ENCODE results near the gene STOML2.

STOML2 gene

DNA sequence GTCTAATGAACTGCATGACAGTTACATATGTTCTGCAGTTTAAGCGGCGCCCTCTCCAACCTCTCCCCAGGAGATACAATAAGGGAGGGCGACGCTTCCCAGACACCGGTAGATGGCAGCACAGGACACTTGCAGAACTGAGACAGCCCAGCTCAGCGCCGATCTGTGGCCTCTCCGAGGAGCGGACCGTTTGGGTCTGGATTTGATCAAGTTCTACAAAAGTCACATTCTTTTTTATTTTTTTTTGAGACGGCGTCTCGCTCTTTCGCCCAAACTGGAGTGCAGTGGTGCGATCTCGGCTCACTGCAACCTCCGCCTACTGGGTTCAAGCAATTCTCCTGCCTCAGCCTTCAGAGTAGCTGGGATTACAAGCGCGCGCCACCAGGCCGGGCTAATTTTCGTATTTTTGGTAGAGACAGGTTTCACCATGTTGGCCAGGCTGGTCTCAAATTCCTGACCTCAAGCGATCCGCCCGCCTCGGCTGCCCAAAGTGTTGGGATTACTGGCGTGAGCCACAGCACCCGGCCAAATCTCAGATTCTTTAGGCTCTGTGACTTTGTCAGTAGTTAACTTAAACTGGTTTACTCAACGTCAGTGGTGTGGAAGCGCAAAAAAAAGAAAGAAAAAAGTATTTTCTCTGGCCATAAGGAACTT, 14.1 kb upstream of the STOML2 start:
- peak overlapping the region; percentile 82 for H3K27ac ChIP-seq
- TF ChIP-seq, protein P1, sequence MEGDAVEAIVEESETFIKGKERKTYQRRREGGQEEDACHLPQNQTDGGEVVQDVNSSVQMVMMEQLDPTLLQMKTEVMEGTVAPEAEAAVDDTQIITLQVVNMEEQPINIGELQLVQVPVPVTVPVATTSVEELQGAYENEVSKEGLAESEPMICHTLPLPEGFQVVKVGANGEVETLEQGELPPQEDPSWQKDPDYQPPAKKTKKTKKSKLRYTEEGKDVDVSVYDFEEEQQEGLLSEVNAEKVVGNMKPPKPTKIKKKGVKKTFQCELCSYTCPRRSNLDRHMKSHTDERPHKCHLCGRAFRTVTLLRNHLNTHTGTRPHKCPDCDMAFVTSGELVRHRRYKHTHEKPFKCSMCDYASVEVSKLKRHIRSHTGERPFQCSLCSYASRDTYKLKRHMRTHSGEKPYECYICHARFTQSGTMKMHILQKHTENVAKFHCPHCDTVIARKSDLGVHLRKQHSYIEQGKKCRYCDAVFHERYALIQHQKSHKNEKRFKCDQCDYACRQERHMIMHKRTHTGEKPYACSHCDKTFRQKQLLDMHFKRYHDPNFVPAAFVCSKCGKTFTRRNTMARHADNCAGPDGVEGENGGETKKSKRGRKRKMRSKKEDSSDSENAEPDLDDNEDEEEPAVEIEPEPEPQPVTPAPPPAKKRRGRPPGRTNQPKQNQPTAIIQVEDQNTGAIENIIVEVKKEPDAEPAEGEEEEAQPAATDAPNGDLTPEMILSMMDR (conservative IDR thresholded peaks at IDR 0.05): peak; percentile 99

DNA sequence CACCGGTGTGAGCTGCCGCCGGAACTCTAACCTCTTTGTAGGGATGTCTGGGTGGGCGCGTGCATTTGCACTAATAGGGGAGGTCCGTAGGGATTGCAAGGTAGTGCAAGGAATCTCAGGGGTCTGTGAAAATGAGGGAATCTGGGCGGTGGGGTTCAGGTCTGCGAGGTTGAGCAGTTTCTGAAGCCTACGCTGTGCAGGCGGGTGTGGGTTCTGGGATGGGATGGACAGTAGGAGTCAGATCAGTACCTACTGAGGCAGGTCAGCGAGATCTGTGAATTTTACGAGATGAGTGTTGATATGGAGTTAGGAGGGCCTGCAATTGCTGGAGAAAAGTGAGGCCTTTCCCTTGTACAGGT, 13.6 kb upstream of the STOML2 start:
- TF ChIP-seq, protein P1 (conservative IDR thresholded peaks at IDR 0.05): no peak
- peak overlapping the region; percentile 82 for H3K27ac ChIP-seq

DNA sequence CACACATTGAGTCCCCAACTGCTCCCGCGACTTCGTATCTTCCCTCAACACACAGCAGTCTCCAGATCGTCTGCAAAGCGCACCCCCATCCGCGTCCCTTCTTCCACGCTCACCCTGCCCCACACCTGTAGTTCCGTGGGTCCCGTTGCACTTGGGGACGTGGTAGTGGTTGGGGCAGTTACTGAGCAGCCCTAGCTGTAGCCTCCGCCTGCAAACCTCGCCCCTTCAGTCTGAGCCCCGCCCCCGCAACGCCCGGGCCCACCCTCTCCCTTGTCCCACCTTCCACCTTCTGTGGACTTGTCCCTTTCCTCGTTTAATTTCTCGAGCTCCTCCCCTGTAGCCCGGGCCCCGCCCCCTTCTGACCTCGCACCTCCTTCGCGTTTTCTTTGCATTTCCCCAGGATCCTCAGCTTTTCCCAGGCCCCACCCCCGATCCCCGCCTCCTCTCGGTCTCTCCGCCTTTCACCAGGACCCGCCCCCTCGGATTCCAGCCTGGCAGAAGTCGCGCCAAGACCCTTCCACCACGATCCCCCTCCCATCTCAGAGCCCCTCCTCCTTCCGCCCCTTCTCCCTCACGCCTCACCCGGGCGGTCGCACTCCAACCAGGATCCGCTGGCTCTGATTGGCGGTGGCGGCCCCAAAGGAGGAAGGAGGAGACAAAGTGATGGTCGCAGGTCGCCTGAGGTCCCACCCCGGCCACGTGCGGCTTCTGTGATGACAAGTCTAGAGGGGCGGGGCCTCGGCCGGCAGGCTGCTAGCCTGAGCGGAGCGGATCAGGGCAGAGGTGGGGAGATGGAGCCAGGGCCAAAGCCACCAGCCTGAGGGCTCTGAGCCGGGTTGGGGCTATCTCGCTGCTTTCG, 13.0 kb upstream of the STOML2 start, which contains the start of gene ATOSB:
TSS of gene ATOSB (minus strand) at position 183 of the 859 bp plus-strand sequence. CDS start 7,588 bp downstream, outside the sequence.
- TF ChIP-seq, protein P1 (conservative IDR thresholded peaks at IDR 0.05): no peak
- peak within 1 kb of the TSS; percentile 82 for H3K27ac ChIP-seq

DNA sequence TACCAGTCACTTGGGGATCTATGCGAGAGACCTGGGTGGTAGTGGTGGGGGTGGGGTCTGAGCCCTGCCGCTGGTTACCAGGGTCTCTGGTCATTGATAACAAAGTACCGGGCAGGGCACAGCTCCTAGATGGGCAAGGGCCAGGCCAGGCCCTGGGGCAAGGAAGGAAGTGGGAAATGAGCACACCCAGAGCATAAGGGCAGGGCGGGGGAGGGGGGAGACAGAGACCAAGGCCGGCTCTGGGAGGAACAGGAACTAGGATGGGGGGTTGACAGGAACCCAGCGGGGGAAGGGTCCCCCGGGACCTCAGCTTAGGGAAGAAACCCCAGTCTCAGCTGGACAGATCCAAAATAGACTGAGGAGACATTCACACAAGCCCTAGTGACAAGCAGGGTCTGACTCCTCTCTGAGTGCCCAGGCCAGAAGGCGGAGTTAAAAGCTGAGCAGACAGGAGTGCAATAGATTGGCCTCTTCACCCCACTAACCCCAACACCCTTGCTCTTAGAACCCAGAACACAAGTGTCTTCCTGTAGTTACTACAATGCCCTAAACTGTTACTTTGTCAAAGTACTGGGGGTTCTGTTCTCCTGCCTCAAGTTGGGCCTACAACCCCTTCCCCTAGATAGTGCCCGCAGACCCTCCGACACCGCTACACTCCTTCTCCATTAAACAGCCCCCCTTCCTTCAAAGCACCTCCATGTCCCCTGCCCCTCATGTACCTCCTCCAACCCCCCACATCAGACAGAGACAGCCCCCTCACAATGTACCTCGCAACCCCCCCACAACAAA, 12.1 kb upstream of the STOML2 start:
- TF ChIP-seq, protein P1 (conservative IDR thresholded peaks at IDR 0.05): no peak
- H3K27ac ChIP-seq: peak overlapping the region; percentile 82

- peak overlapping the region; percentile 82 for H3K27ac ChIP-seq
- TF ChIP-seq, protein P1 (conservative IDR thresholded peaks at IDR 0.05): no peak
Observed at GRCh38 chr9:35114113-35114839, 11.3 kb upstream of the STOML2 start.

DNA sequence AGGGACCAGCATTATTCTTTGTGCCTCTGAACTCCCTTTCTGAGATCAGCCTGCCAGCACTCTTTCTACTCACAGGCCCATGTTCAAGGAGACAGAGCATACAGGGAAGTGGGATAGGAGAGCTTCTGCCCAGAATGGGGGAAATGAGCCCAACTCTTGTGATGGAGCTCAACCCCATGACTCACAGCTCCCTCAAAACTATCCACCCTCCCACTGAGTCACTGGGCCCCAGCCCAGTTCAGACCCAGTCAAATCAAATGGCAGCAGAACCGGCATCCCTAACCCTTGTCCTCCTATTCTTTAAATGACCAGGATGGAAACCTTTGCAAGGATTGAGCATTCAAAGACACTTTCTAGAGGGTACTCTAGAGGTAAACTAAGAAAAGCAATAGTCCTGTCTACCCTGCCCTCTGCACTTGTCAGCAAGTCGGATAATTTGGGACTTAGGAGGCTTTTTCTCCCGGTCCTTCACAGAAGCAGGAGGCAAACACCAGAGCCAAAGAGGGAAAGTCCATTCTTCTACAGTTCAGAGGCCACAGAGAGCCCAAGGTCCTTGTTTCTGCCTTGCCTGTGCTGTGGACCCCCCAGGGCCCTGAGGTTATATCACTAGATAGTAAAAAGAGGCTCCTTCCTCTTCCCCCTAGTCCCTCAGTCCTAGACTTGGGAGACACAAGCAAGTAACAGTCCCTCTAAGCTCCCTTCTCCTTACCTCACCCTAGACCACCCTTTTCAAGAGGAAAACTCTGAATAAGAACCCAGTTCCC, 9.5 kb upstream of the STOML2 start:
- H3K27ac ChIP-seq: peak overlapping the region; percentile 82; the same call in 1 of the 2 replicates
- TF ChIP-seq, protein P1 (conservative IDR thresholded peaks at IDR 0.05): no peak
